NCI-H1417 (cell line): ENCODE results near the gene FTCDNL1.

Experiments
- DNase-seq, 3 experiments: peaks; one replicate each; lab custom pipeline; 2025; lab: John Stamatoyannopoulos, UW

The FTCDNL1 gene

DNA sequence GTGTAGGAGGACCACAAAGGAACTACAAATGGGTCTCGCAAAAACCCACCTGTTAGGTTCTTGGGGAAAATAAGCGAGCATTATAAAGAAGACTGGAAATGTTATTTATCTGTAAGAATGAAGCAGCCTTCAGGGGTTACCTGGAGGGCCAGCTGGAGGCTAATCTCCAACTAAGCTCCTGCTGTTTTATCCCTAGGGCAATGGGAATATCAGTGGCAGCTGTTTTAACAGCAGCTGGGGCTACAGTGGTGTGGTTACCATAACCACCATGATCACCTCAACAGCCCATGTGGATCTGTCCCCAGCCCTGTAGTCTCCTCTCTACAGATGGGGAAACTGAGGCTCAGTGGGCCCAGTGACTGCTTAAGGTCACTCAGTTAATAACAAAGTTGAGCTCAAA is 108.1 kb downstream of the FTCDNL1 start:
- peak in 1 of 3 experiments; percentile 39 for DNase-seq

GRCh38 chr2:199740111-199740428 is 110.9 kb downstream of the FTCDNL1 start:
- DNase-seq, result no peak

DNA sequence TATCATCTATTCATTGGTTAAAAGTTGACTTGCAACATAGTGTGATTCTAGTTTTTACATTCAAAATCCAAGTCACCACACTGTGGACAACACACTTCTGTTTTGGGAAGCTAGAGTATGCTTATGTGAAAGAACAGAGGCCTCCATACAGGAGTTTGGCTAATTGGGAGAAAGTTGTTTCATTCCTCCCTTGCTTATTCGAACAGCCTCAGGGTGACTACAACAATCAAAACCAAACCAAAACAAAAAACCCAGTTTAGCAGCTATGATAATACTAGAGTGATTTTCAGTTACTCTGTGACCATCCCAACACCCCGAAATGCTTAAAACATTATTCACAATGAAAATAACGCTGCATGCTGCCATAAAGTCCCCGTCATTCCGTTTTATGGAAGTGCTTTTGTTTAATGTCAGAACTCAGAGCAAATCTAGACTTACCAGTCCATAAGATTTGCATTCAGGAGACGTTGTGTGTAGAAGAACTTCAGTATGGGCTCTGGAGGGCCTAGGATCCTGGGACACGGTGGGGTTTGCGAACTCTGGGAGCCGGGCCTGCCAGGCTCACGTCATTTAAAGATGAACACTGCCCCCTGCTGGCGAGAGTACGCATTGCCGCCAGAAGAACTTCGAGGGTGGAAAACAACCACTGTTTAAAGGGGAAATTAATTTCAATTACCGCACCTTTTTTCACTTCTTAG is 111.4 kb downstream of the FTCDNL1 start:
- DNase-seq, result peak; percentile 8 to 67 (median 55)

- no peak for DNase-seq
These were observed 112.1 kb downstream of the FTCDNL1 start for GRCh38 chr2:199738727-199739412.

DNA sequence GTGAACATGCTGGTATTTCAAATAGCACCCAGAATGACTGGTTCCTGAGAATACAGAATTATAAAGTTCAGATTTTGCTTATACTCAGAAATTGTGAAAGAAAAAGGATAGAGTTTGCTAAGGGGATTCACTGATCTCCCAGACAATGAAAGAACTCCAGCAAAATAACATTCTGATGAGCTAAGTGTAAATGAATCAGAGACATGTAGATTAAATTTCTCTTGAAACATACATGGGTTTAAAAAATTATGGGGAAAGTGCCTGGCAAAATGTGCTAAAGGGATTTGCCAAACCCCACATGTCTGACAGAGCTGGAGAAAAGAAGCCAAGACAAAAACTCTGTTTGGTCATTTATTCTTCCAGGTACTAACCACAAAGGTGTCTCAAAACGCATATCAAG is 116.3 kb downstream of the FTCDNL1 start:
- no peak for DNase-seq

DNA sequence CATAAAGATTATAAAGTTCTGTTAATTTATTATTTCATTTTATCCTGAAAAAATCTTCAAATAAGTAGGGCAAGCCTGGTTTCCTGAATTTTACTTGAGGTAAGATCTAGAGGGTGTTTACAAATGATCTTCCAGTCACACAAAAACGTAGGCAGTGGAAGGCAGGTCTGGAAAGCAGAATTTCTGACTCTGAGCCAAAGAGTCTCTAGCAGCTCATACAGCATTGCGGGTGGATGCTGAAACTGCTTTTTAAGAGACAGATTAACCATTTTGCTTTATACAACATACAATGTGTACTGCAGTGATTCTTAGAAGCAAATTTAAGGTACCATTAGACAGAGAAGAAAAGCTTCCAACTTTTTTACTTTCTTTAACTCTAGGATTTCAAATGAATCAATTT is 117.0 kb downstream of the FTCDNL1 start:
- no peak for DNase-seq

GRCh38 chr2:199727801-199728200 is 123.2 kb downstream of the FTCDNL1 start:
- DNase-seq, result no peak

DNA sequence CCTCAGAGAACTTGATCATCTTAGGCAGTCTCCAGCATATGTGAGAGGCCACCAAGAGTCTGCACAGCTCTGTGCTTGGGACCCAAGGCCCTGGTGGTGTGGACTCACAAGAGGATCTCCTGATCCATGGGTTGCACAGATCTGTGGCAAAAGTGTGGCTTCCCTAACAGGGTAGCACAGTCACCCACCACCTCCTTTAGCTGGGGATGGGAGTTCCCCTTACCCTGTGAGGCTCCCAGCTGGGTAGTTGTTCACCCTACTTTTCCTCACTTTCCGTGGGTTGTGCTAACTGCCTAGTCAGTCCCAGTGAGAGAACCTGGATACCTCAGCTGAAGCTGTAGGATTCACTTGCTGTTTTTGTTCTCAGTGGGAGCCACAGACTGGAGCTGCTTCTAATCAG is 123.7 kb downstream of the FTCDNL1 start:
- no peak for DNase-seq

GRCh38 chr2:199718074-199718473 is 132.9 kb downstream of the FTCDNL1 start:
- no peak for DNase-seq

DNA sequence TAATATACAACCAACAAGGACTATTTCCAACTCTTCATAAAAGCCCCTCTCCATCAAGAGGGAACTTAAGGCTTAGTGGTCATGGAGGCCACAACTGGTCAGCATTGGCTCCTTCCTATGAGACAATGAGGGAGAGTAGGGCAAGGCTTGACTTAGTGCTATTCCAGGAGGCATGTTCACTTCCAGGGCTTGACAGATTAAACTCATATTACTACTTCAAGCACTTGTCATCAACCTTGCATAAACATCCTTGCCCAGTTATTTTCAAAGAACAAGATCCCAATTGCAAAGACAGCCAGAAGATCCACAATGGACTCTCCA is 133.4 kb downstream of the FTCDNL1 start:
- peak in 1 of 3 experiments; percentile 39 for DNase-seq

- DNase-seq, result peak; percentile 33 to 80 (median 37)
These were observed 134.0 kb downstream of the FTCDNL1 start for GRCh38 chr2:199716807-199717586.

DNA sequence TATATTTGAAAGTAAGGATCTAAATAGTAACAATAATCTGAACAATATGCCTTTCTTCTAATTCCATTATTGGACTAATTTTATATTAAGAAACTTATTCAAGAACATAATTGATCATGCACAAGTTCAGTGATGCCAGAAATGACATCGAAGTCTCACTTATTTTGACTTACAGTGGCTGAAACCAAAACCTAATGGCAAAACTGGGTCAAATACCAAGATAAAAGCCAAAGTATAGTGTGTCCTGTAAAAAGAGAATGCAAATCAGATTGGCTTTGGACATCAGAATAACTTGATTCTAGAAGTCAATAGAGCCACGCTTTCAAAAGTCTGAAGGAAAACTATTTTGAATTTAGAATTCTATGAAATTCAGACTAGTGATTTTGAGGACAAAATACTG is 137.2 kb downstream of the FTCDNL1 start:
- no peak for DNase-seq

- DNase-seq, result no peak
These were observed 140.4 kb downstream of the FTCDNL1 start for GRCh38 chr2:199710551-199710950.
